CD4-positive, alpha-beta T cell treated with Interleukin-4 for 4 hours (primary cell): ENCODE results near the gene TBC1D3D.
"Not testable (repeated sequence)": the region's sequence is repeated elsewhere in the genome, so short reads cannot be mapped to it uniquely, and the experiment has no call there.

Experiments used
- DNase-seq: peaks from one replicate; pipeline ENCODE4 v3.0.0-alpha.2; 2020

TBC1D3D gene

GRCh38 chr17:38003676-38004075 lies at the start of gene TBC1D3D:
Gene TBC1D3D (plus strand): TSS chr17:38003976. CDS start chr17:38005561, 1,585 bp downstream.
- not testable (repeated sequence) for DNase-seq

GRCh38 chr17:37988960-37989359 lies 14.8 kb upstream of the TBC1D3D start, which contains the start of gene TBC1D3L:
Gene TBC1D3L (minus strand): TSS chr17:37989060. CDS start chr17:37987520, 1,540 bp downstream.
- not testable (repeated sequence) for DNase-seq
